Camera-type eye (tissue), 1 donor: ENCODE measurements around the gene GP9. TPM values are rescaled to one million over a fixed set of nuclear protein-coding genes. Genes with fewer than 3 reads are reported as not detected.

Source experiments
- total RNA-seq: library from RNA; depleted of rRNA; stranded (reverse); fragments of >200 nt; gene quantifications from one replicate; pipeline ENCODE4 v1.2.3, GENCODE V29; 2014

The GP9 gene
- 1.2 TPM for total RNA-seq

GRCh38 chr3:129060276-129061022 lies at the start of gene GP9:
GP9 (plus strand) TSS chr3:129060779; CDS start chr3:129061740, 961 bp downstream.

Other genes with a start within 250 kb of the GP9 start
- gene ACAD9, start 181.2 kb upstream of the GP9 start, total RNA-seq, result 73.8 TPM
- 1.3 TPM for gene CFAP92, start 66.7 kb upstream of the GP9 start, total RNA-seq
- gene EFCC1, start 59.5 kb upstream of the GP9 start, total RNA-seq, result 1.1 TPM
- 8.6 TPM for gene RAB43, start 61.0 kb downstream of the GP9 start, total RNA-seq
- 24.4 TPM for gene ISY1, start 100.3 kb downstream of the GP9 start, total RNA-seq
- 337 TPM for gene CNBP, start 123.1 kb downstream of the GP9 start, total RNA-seq
- 122 TPM for gene COPG1, start 188.8 kb downstream of the GP9 start, total RNA-seq
- 35.2 TPM for gene HMCES, start 218.1 kb downstream of the GP9 start, total RNA-seq